WTC11 (cell line): ENCODE data around the gene ATL1.

Experiments
- CBFB ChIP-seq: sonication (generic); formaldehyde crosslinking; IDR thresholded peaks from 2 replicates; pipeline ENCODE4 v1.8.1; 2022; ENCODE audit warnings: mild to moderate bottlenecking, low read depth, missing genetic modification reagents
- FOXP1 ChIP-seq: sonication (generic); formaldehyde crosslinking; IDR thresholded peaks from 2 replicates; pipeline ENCODE4 v1.8.0; 2022; ENCODE audit warnings: missing genetic modification reagents, mild to moderate bottlenecking, moderate library complexity, borderline replicate concordance
- NFYB ChIP-seq: sonication (generic); formaldehyde crosslinking; conservative IDR thresholded peaks from 2 replicates; pipeline ENCODE4 v1.8.0; 2022; ENCODE audit warnings: low read depth, missing genetic modification reagents
- NR2C2 ChIP-seq: sonication (generic); formaldehyde crosslinking; IDR thresholded peaks from 2 replicates; pipeline ENCODE4 v1.8.0; 2022; ENCODE audit warnings: mild to moderate bottlenecking, missing genetic modification reagents
- SP1 ChIP-seq: sonication (generic); formaldehyde crosslinking; conservative IDR thresholded peaks from 2 replicates; pipeline ENCODE4 v1.8.1; 2022; ENCODE audit warnings: missing genetic modification reagents
- TCF7 ChIP-seq: sonication (generic); formaldehyde crosslinking; IDR thresholded peaks from 2 replicates; pipeline ENCODE4 v1.8.0; 2022; ENCODE audit warnings: mild to moderate bottlenecking, low read depth, missing genetic modification reagents, moderate library complexity
- TF ChIP-seq, protein P1 (sequence below): sonication (generic); formaldehyde crosslinking; IDR thresholded peaks from 2 replicates; pipeline ENCODE4 v1.8.1; 2023; ENCODE audit warnings: mild to moderate bottlenecking, missing genetic modification reagents
- TF ChIP-seq, protein P2 (sequence below): sonication (generic); formaldehyde crosslinking; IDR thresholded peaks from 2 replicates; pipeline ENCODE4 v1.8.0; 2022; ENCODE audit warnings: mild to moderate bottlenecking, missing genetic modification reagents
- TF ChIP-seq, protein P3 (sequence below): fragments of 200-600 bp; IDR thresholded peaks from 2 replicates; pipeline ENCODE4 v1.8.0; 2022; ENCODE audit warnings: antibody characterized with exemption
- TF ChIP-seq, protein P4 (sequence below): sonication (generic); formaldehyde crosslinking; IDR thresholded peaks from 2 replicates; pipeline ENCODE4 v1.8.1; 2023; ENCODE audit warnings: mild to moderate bottlenecking, missing genetic modification reagents, moderate library complexity
- TF ChIP-seq, protein P5 (sequence below): sonication (generic); formaldehyde crosslinking; IDR thresholded peaks from 2 replicates; pipeline ENCODE4 v1.8.1; 2023; ENCODE audit warnings: mild to moderate bottlenecking, missing genetic modification reagents
- TF ChIP-seq, protein P6 (sequence below): sonication (generic); formaldehyde crosslinking; IDR thresholded peaks from 2 replicates; pipeline ENCODE4 v1.8.1; 2023; ENCODE audit warnings: mild to moderate bottlenecking, missing genetic modification reagents, borderline replicate concordance

DNA sequence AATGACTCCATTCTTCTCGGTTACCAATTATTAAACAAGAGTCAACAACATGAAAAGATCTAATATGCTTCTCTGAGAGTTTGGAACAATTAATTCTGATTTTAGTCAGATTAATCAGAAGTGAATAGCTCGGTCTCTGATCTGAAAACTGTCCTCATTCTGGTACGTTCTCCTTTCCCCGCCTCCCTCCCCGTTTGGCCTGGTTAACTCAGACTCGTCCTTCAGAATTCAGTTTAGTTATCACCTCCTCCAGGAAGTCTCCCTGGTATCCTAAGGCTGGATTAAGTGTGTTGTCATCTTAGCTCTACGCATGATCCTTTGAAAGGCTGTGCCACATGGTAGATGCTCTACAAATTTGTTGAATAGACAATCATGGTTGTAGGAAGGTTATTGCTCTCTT, 49.8 kb upstream of the ATL1 start:
- TF ChIP-seq, protein P1, sequence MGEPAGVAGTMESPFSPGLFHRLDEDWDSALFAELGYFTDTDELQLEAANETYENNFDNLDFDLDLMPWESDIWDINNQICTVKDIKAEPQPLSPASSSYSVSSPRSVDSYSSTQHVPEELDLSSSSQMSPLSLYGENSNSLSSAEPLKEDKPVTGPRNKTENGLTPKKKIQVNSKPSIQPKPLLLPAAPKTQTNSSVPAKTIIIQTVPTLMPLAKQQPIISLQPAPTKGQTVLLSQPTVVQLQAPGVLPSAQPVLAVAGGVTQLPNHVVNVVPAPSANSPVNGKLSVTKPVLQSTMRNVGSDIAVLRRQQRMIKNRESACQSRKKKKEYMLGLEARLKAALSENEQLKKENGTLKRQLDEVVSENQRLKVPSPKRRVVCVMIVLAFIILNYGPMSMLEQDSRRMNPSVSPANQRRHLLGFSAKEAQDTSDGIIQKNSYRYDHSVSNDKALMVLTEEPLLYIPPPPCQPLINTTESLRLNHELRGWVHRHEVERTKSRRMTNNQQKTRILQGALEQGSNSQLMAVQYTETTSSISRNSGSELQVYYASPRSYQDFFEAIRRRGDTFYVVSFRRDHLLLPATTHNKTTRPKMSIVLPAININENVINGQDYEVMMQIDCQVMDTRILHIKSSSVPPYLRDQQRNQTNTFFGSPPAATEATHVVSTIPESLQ: no peak
- TF ChIP-seq, protein P2, sequence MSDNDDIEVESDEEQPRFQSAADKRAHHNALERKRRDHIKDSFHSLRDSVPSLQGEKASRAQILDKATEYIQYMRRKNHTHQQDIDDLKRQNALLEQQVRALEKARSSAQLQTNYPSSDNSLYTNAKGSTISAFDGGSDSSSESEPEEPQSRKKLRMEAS (CRISPR knock-in tag): no peak
- TF ChIP-seq TCF7 (CRISPR knock-in tag) (no peak), SP1 (CRISPR knock-in tag) (no peak), FOXP1 (CRISPR knock-in tag) (no peak), CBFB (no peak), NFYB (no peak), NR2C2 (CRISPR knock-in tag) (no peak)
- TF ChIP-seq, protein P3, sequence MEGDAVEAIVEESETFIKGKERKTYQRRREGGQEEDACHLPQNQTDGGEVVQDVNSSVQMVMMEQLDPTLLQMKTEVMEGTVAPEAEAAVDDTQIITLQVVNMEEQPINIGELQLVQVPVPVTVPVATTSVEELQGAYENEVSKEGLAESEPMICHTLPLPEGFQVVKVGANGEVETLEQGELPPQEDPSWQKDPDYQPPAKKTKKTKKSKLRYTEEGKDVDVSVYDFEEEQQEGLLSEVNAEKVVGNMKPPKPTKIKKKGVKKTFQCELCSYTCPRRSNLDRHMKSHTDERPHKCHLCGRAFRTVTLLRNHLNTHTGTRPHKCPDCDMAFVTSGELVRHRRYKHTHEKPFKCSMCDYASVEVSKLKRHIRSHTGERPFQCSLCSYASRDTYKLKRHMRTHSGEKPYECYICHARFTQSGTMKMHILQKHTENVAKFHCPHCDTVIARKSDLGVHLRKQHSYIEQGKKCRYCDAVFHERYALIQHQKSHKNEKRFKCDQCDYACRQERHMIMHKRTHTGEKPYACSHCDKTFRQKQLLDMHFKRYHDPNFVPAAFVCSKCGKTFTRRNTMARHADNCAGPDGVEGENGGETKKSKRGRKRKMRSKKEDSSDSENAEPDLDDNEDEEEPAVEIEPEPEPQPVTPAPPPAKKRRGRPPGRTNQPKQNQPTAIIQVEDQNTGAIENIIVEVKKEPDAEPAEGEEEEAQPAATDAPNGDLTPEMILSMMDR: no peak
- TF ChIP-seq, protein P4, sequence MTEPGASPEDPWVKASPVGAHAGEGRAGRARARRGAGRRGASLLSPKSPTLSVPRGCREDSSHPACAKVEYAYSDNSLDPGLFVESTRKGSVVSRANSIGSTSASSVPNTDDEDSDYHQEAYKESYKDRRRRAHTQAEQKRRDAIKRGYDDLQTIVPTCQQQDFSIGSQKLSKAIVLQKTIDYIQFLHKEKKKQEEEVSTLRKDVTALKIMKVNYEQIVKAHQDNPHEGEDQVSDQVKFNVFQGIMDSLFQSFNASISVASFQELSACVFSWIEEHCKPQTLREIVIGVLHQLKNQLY (CRISPR knock-in tag): no peak
- TF ChIP-seq, protein P5, sequence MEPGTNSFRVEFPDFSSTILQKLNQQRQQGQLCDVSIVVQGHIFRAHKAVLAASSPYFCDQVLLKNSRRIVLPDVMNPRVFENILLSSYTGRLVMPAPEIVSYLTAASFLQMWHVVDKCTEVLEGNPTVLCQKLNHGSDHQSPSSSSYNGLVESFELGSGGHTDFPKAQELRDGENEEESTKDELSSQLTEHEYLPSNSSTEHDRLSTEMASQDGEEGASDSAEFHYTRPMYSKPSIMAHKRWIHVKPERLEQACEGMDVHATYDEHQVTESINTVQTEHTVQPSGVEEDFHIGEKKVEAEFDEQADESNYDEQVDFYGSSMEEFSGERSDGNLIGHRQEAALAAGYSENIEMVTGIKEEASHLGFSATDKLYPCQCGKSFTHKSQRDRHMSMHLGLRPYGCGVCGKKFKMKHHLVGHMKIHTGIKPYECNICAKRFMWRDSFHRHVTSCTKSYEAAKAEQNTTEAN (CRISPR knock-in tag): no peak
- TF ChIP-seq, protein P6, sequence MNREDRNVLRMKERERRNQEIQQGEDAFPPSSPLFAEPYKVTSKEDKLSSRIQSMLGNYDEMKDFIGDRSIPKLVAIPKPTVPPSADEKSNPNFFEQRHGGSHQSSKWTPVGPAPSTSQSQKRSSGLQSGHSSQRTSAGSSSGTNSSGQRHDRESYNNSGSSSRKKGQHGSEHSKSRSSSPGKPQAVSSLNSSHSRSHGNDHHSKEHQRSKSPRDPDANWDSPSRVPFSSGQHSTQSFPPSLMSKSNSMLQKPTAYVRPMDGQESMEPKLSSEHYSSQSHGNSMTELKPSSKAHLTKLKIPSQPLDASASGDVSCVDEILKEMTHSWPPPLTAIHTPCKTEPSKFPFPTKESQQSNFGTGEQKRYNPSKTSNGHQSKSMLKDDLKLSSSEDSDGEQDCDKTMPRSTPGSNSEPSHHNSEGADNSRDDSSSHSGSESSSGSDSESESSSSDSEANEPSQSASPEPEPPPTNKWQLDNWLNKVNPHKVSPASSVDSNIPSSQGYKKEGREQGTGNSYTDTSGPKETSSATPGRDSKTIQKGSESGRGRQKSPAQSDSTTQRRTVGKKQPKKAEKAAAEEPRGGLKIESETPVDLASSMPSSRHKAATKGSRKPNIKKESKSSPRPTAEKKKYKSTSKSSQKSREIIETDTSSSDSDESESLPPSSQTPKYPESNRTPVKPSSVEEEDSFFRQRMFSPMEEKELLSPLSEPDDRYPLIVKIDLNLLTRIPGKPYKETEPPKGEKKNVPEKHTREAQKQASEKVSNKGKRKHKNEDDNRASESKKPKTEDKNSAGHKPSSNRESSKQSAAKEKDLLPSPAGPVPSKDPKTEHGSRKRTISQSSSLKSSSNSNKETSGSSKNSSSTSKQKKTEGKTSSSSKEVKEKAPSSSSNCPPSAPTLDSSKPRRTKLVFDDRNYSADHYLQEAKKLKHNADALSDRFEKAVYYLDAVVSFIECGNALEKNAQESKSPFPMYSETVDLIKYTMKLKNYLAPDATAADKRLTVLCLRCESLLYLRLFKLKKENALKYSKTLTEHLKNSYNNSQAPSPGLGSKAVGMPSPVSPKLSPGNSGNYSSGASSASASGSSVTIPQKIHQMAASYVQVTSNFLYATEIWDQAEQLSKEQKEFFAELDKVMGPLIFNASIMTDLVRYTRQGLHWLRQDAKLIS (CRISPR knock-in tag): no peak
